ENCODE measurements around the gene CXCR6.

The CXCR6 gene

GRCh38 chr3:45909542-45909941, 33.7 kb upstream of the CXCR6 start:
- Histone ChIP-seq H3K4me1 (ENCODE audit: control insufficient read depth, low read length) (no peaks in the 10 kb centered on the region), H3K27me3 (ENCODE audit: control insufficient read depth, low read length) (no peaks in the 10 kb centered on the region), H3K27ac (ENCODE audit: low read depth, low read length) (no peak overlapping the region), H3K36me3 (ENCODE audit: control insufficient read depth, low read length) (no peaks in the 10 kb centered on the region), H3K9me2 (replicated peaks; ENCODE audit: control insufficient read depth, low read length) (no peaks in the 10 kb centered on the region), H3K79me2 (ENCODE audit: control insufficient read depth, low read length) (no peaks in the 10 kb centered on the region), H3K4me2 (ENCODE audit: low read length) (no peak overlapping the region), H3F3A (ENCODE audit: control insufficient read depth, insufficient read depth) (no peaks in the 10 kb centered on the region), H3K9me3 (ENCODE audit: control insufficient read depth, insufficient read depth, low read length) (no peaks in the 10 kb centered on the region), H3K4me3 (ENCODE audit: low read length) (no peak overlapping the region), H4K20me1 (ENCODE audit: control insufficient read depth, insufficient read depth, low read depth, low read length) (no peaks in the 10 kb centered on the region)
- TF ChIP-seq EZH2phosphoT487 (IDR thresholded peaks at IDR 0.05; ENCODE audit: borderline replicate concordance, low read length): no peak
- TF ChIP-seq, protein P1, sequence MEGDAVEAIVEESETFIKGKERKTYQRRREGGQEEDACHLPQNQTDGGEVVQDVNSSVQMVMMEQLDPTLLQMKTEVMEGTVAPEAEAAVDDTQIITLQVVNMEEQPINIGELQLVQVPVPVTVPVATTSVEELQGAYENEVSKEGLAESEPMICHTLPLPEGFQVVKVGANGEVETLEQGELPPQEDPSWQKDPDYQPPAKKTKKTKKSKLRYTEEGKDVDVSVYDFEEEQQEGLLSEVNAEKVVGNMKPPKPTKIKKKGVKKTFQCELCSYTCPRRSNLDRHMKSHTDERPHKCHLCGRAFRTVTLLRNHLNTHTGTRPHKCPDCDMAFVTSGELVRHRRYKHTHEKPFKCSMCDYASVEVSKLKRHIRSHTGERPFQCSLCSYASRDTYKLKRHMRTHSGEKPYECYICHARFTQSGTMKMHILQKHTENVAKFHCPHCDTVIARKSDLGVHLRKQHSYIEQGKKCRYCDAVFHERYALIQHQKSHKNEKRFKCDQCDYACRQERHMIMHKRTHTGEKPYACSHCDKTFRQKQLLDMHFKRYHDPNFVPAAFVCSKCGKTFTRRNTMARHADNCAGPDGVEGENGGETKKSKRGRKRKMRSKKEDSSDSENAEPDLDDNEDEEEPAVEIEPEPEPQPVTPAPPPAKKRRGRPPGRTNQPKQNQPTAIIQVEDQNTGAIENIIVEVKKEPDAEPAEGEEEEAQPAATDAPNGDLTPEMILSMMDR (IDR thresholded peaks at IDR 0.05; ENCODE audit: low read depth, low read length, poor library complexity, severe bottlenecking): no peak

GRCh38 chr3:45910892-45911291, 32.4 kb upstream of the CXCR6 start:
- H3K27ac ChIP-seq (ENCODE audit: low read depth, low read length): no peak overlapping the region
- no peaks in the 10 kb centered on the region for H3K4me1 ChIP-seq (ENCODE audit: control insufficient read depth, low read length)
- no peaks in the 10 kb centered on the region for H3K36me3 ChIP-seq (ENCODE audit: control insufficient read depth, low read length)
- no peak overlapping the region for H3K4me3 ChIP-seq (ENCODE audit: low read length)
- no peaks in the 10 kb centered on the region for H3K9me3 ChIP-seq (ENCODE audit: control insufficient read depth, insufficient read depth, low read length)
- no peak overlapping the region for H3K4me2 ChIP-seq (ENCODE audit: low read length)
- H3K9me2 ChIP-seq (replicated peaks; ENCODE audit: control insufficient read depth, low read length): no peaks in the 10 kb centered on the region
- no peaks in the 10 kb centered on the region for H4K20me1 ChIP-seq (ENCODE audit: control insufficient read depth, insufficient read depth, low read depth, low read length)
- TF ChIP-seq, protein P1 (IDR thresholded peaks at IDR 0.05; ENCODE audit: low read depth, low read length, poor library complexity, severe bottlenecking): no peak
- no peak for TF ChIP-seq EZH2phosphoT487 (IDR thresholded peaks at IDR 0.05; ENCODE audit: borderline replicate concordance, low read length)
- H3K79me2 ChIP-seq (ENCODE audit: control insufficient read depth, low read length): no peaks in the 10 kb centered on the region
- H3F3A ChIP-seq (ENCODE audit: control insufficient read depth, insufficient read depth): no peaks in the 10 kb centered on the region
- H3K27me3 ChIP-seq (ENCODE audit: control insufficient read depth, low read length): peaks cover 3% of the 10 kb centered on the region; the same call in 1 of the 2 replicates

DNA sequence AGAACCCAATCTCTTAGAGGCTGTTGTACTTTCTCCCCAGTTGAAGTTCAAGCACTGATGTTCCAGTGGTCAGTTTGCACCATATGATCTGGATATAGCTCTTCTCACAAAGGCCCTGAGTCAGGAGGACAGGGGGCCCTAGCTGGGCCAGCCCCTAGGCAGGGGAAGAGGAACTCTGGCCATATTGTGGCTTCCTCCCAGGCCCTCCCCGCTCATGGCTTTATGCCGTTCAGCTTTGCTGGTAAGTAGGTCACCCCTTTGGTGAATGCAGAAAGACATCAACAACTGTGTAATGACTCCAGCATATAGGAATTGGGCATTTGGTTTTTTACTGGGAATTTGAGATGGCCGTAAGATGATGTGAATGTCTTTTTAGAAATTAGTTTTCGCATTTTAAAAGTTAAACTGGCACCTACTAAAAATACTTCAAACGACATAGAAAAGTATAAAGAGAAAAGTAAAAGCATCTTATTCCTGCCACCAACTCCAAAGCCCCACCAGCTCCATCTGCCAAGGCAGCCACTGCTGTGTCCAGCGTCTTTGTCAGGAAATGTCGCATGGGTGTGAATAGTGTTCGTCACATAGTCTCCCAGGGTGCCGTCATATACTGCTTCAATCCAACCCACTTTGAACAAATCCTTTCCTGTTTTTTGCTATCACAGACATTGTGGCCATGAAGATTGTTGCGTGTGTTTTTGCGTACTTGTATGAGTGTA, 31.6 kb upstream of the CXCR6 start:
- Histone ChIP-seq H3K27me3 (ENCODE audit: control insufficient read depth, low read length) (peaks cover 7% of the 10 kb centered on the region; the same call in 1 of the 2 replicates), H3K4me1 (ENCODE audit: control insufficient read depth, low read length) (no peaks in the 10 kb centered on the region), H3K27ac (ENCODE audit: low read depth, low read length) (no peak overlapping the region), H3K4me3 (ENCODE audit: low read length) (no peak overlapping the region), H3K4me2 (ENCODE audit: low read length) (no peak overlapping the region), H3F3A (ENCODE audit: control insufficient read depth, insufficient read depth) (no peaks in the 10 kb centered on the region), H4K20me1 (ENCODE audit: control insufficient read depth, insufficient read depth, low read depth, low read length) (no peaks in the 10 kb centered on the region), H3K9me3 (ENCODE audit: control insufficient read depth, insufficient read depth, low read length) (no peaks in the 10 kb centered on the region), H3K9me2 (replicated peaks; ENCODE audit: control insufficient read depth, low read length) (no peaks in the 10 kb centered on the region), H3K79me2 (ENCODE audit: control insufficient read depth, low read length) (no peaks in the 10 kb centered on the region), H3K36me3 (ENCODE audit: control insufficient read depth, low read length) (no peaks in the 10 kb centered on the region)
- TF ChIP-seq, protein P1 (IDR thresholded peaks at IDR 0.05; ENCODE audit: low read depth, low read length, poor library complexity, severe bottlenecking): no peak

All from DOHH2 (cell line).